Retina (tissue), 1 donor: ENCODE measurements around the gene VWA5A.
"Not testable (repeated sequence)": the region's sequence is repeated elsewhere in the genome, so short reads cannot be mapped to it uniquely, and the experiment has no call there.

ENCODE experiments used
- DNase-seq: peaks from one replicate; pipeline ENCODE4 v3.0.0-alpha.2; 2016

The VWA5A gene

DNA sequence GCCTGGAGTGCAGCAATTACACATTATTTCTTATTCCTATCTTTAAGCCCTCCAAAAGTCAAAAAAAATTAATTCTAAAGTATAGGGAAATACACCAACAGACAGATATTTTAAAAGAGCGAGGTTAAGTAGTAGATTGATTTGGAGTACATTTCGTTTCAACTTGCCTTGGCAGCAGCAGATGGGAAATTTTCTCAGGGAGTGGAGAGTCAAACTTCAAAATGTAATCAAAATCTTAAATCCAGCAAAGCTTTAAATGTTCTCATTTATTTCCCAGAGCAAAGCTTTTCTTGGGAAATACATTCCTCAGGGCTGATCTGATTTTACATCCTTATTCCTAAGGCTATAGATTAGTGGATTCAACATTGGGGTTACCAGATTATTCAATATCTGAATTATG is 21.9 kb upstream of the VWA5A start:
- DNase-seq, result no peak

- no peak for DNase-seq
These were observed 20.5 kb upstream of the VWA5A start for GRCh38 chr11:124094731-124095130.

- no peak for DNase-seq
These were observed 18.9 kb upstream of the VWA5A start for GRCh38 chr11:124096364-124096763.

DNA sequence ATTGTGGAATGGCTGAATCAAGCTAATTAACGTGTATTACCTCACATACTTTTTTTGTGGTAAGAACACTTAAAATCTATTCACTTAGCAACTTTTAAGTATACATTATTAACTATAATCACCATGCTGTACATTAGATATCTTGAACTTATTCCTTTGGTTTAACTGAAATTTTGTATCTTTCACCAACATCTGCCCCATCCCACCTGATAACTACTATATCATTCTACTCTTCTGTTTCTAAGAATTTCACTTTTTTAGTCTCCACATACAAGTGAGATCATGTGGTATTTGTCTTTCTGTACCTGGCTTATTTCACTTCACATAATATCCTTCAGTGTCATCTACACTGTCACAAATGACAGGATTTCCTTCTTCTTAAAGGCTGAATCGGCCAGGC is 17.1 kb upstream of the VWA5A start:
- DNase-seq, result no peak

- DNase-seq, result no peak
These were observed 13.5 kb upstream of the VWA5A start for GRCh38 chr11:124101737-124102136.

DNA sequence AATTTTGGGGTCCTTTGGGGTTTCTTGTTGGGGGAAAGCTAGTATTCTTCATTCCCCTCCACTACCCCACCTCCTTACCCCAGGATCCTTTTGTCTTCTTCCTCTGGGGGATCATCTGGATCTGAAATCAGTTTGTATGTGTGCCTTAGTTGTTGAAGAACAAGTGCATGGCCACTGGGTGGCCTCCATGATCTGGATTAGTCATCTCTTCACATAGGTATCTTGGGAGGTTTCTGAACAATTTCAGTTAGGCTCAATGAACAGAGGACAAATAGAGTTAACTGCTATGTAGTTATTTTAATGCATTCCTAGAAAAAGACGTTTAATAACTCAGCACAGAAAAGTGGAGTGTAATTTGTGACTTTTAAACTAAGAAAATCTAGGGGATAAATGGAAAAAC is 7.1 kb upstream of the VWA5A start:
- DNase-seq, result no peak

GRCh38 chr11:124109377-124109776 is 5.9 kb upstream of the VWA5A start:
- DNase-seq, result no peak

- no peak for DNase-seq
These were observed 5.0 kb upstream of the VWA5A start for GRCh38 chr11:124110201-124110600.

- DNase-seq, result no peak
These were observed 1.4 kb upstream of the VWA5A start for GRCh38 chr11:124113890-124114289.

- peak; percentile 41 for DNase-seq
These were observed 749 bp downstream of the VWA5A start for GRCh38 chr11:124115782-124116616.

DNA sequence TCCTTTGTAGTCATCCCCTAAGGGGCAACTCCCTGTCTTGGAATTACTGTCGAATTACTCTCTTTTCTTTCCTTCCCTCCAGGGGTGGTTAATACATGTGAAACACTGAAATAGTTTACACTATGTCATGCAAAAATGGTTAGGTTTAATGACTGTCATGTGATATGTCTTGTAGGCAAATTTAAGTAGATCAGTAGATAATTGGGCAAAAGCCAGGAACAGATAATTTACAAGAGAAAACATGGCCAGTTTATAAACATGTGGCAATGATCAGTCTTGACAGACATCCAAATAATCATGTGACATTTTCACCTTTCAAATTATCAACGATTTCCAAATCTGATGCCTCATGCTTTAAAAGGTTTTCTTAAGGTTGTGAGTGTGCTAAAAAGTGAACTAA is 3.9 kb downstream of the VWA5A start:
- DNase-seq, result no peak

- DNase-seq, result no peak
These were observed 5.6 kb downstream of the VWA5A start for GRCh38 chr11:124120891-124121290.

DNA sequence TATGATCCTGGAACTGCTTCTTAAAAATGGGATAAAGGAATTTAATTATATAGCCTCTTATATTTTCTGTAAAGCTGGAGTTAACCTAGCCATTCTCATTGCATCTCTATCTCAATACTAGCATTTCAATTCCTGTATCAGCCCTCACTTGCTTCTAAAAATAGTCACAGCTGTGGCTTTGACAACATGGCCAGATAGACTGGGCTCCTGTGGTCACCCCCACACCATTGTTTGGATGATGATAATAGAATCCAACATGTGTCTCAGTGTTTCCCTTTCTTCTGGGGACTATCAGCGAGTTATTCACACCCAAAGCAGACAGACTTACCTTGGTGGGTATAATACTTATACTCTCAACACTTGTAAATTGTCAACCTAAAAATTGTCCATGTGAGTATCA is 6.9 kb downstream of the VWA5A start:
- DNase-seq, result no peak

DNA sequence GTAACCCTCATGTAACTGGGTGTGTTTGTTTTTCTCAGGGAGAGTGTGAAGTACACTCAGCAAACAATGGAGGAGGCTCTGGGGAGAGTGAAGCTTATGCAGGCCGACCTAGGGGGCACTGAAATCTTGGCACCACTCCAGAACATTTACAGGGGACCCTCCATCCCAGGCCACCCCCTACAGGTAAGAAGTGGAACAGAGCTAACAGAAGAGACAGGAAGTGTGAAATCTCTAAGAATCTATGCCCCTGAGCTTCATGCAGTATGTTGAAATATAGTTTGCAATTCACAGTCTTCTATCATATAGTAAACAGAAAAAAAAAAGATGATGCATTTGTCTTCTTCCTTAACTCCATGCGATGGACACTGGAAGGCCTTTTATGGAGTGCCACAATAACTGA is 8.4 kb downstream of the VWA5A start:
- DNase-seq, result no peak

DNA sequence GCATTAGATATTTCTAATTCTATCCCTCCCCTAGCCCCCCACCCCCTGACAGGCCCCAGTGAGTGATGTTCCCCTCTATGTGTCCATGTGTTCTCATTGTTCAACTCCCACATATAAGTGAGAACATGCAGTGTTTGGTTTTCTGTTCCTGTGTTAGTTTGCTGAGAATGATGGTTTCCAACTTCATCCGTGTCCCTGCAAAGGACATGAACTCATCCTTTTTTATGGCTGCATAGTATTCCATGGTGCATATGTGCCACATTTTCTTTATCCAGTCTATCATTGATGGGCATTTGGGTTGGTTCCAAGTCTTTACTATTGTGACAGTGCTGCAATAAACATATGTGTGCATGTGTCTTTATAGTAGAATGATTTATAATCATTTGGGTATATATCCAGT is 11.9 kb downstream of the VWA5A start:
- not testable (repeated sequence) for DNase-seq

DNA sequence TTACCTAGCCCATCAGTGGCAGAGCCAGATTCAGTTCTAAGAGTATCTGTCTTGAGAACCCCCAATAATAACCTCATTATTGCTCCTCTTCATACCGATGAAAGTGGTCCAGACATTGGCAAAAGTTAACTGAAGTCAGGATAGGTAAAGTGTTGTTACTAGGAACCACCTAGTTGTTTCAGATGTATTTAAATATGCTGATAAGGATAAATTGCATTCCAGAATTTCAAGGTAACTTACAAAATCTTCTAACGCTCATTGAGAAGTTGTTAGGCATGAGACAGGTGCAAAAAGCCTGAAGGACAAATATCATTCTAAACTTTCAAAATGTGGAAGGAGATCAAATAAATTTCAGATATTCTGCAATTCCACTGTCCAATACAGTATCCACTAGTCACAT is 27.8 kb downstream of the VWA5A start:
- DNase-seq, result no peak

DNA sequence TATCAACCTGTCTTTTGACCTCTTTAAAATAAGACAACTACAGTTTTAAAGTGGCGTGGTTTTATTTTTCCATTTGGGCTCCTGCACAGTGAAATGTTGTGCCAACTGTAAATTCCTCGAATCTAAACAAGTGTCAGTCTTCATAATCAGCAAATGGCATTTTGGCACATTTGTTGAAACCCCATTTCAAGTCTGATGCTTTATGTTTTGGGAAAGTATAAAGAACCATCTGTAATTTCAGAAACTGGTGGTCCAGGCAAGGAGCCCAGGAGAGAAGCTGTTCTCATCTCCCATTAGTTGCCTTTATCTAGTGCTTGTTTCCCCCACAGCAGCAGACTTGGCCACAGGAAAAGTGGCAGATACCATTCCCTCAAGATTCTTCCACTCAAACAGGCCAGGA is 32.7 kb downstream of the VWA5A start:
- DNase-seq, result no peak

DNA sequence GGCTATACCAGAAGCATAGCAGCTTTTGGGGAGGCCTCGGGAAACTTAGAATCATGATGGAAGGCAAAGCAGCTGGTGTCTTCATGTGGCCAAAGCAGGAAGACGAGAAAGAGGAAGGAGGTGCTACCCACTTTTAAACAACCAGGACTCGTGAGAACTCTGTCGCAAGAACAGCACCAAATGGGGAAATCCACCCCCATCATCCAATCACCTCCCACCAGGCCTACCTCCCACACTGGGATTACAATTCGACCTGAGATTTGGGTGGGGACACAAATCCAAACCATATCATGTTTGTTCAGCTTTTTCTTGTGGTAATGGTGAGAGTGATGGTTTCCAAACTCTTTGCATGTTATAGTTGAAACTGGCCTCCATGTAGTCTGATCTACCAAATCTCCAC is 35.4 kb downstream of the VWA5A start:
- DNase-seq, result no peak

- DNase-seq, result no peak
These were observed 37.6 kb downstream of the VWA5A start for GRCh38 chr11:124152770-124153407.

- DNase-seq, result no peak
These were observed 38.6 kb downstream of the VWA5A start for GRCh38 chr11:124153821-124154220.

- DNase-seq, result no peak
These were observed 44.2 kb downstream of the VWA5A start for GRCh38 chr11:124159481-124159880.

- no peak for DNase-seq
These were observed 45.7 kb downstream of the VWA5A start for GRCh38 chr11:124160986-124161385.

DNA sequence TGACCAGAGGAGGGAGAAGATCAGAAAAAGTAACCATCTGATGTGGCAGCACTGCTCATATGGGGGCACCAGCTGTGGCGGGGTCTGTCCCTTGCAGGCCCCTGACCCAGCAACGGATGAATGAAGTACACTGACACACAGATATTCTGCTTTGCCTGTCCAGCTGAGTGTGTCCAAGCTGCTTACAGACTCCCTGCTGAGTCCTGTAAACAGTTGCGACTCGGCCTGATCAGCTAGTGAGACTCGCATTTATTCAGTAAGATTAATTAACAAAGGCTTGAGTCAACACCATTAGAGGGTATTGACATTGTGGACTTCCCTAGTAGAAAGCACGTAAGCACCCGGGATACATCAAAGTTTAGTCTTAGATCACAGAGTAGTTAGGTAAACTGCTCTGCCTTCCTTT is 52.6 kb downstream of the VWA5A start:
- DNase-seq, result peak; percentile 38

- no peak for DNase-seq
These were observed 53.5 kb downstream of the VWA5A start for GRCh38 chr11:124168796-124169195.

DNA sequence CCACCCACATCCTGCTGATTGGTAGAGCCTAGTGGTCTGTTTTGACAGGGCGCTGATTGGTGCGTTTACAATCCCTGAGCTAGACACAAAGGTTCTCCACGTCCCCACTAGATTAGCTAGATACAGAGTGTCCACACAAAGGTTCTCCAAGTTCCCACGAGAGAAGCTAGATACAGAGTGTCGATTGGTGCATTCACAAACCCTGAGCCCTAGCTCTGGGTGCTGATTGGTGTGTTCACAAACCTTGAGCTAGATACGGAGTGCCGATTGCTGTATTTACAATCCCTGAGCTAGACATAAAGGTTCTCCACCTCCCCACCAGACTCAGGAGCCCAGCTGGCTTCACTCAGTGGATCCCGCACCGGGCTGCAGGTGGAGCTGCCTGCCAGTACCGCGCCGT is 55.1 kb downstream of the VWA5A start:
- DNase-seq, result not testable (repeated sequence)
